SK-N-SH treated with all-trans-retinoic acid at 6 μM for 48 hours (cell line): ENCODE data around the gene ACAA1.

Experiments
- ATAC-seq: fragments of 200-7000 bp; cut with Tn5 transposase; 3 replicates; pipeline ENCODE4 v1.9.1; 2020; ENCODE audit warnings: mild to moderate bottlenecking, moderate library complexity
- ARNTL ChIP-seq: fragments of 450-650 bp; formaldehyde crosslinking; IDR thresholded peaks from 2 replicates; pipeline ENCODE4 v1.5.0; 2020; ENCODE audit warnings: low read depth, mild to moderate bottlenecking, moderate library complexity, borderline replicate concordance
- BACH2 ChIP-seq: fragments of 250-450 bp; sonication (Bioruptor Pico); IDR thresholded peaks from 2 replicates; pipeline ENCODE4 v1.9.0; 2021; ENCODE audit warnings: mild to moderate bottlenecking, borderline replicate concordance
- CSDC2 ChIP-seq: fragments of 250-450 bp; sonication (Bioruptor Pico); IDR thresholded peaks from 2 replicates; pipeline ENCODE4 v1.5.0; 2020; ENCODE audit warnings: mild to moderate bottlenecking, moderate library complexity
- ESRRG ChIP-seq: fragments of 250-450 bp; sonication (Bioruptor Pico); IDR thresholded peaks from 2 replicates; pipeline ENCODE4 v1.6.1; 2021; ENCODE audit warnings: mild to moderate bottlenecking
- GLIS3 ChIP-seq: fragments of 250-450 bp; sonication (Bioruptor Pico); IDR thresholded peaks from 2 replicates; pipeline ENCODE4 v1.5.0; 2020; ENCODE audit warnings: mild to moderate bottlenecking, moderate library complexity
- ISL1 ChIP-seq: fragments of 250-450 bp; sonication (Bioruptor Pico); IDR thresholded peaks from 2 replicates; pipeline ENCODE4 v2.1.2; 2022; ENCODE audit warnings: mild to moderate bottlenecking, moderate library complexity
- OSR1 ChIP-seq: fragments of 250-450 bp; sonication (Bioruptor Pico); IDR thresholded peaks from 2 replicates; pipeline ENCODE4 v1.8.0; 2022; ENCODE audit warnings: moderate library complexity, mild to moderate bottlenecking, inconsistent platforms
- PPARA ChIP-seq: fragments of 250-450 bp; sonication (Bioruptor Pico); IDR thresholded peaks from 2 replicates; pipeline ENCODE4 v1.5.0; 2020; ENCODE audit warnings: mild to moderate bottlenecking, borderline replicate concordance
- RARB ChIP-seq: fragments of 250-450 bp; sonication (Bioruptor Pico); IDR thresholded peaks from 2 replicates; pipeline ENCODE4 v1.8.0; 2021; ENCODE audit warnings: mild to moderate bottlenecking, moderate library complexity
- SNAI2 ChIP-seq: fragments of 250-450 bp; sonication (Bioruptor Pico); IDR thresholded peaks from 2 replicates; pipeline ENCODE4 v1.5.0; 2020; ENCODE audit warnings: mild to moderate bottlenecking, moderate library complexity
- TCF4 ChIP-seq: fragments of 250-450 bp; sonication (Bioruptor Pico); IDR thresholded peaks from 2 replicates; pipeline ENCODE4 v1.8.0; 2021; ENCODE audit warnings: mild to moderate bottlenecking, moderate library complexity, borderline replicate concordance
- TOX ChIP-seq: fragments of 250-450 bp; sonication (Bioruptor Pico); IDR thresholded peaks from 2 replicates; pipeline ENCODE4 v1.8.0; 2021; ENCODE audit warnings: mild to moderate bottlenecking, moderate library complexity, borderline replicate concordance
- ZC3H10 ChIP-seq: fragments of 250-450 bp; sonication (Bioruptor Pico); IDR thresholded peaks from 2 replicates; pipeline ENCODE4 v1.5.1; 2021; ENCODE audit warnings: mild to moderate bottlenecking, moderate library complexity
- ZFP3 ChIP-seq: fragments of 250-450 bp; sonication (Bioruptor Pico); IDR thresholded peaks from 2 replicates; pipeline ENCODE4 v1.5.0; 2020; ENCODE audit warnings: mild to moderate bottlenecking, moderate library complexity
- ZFP30 ChIP-seq: fragments of 450-650 bp; formaldehyde crosslinking; IDR thresholded peaks from 2 replicates; pipeline ENCODE4 v1.5.0; 2022; ENCODE audit warnings: mild to moderate bottlenecking, moderate library complexity
- ZNF565 ChIP-seq: fragments of 450-650 bp; formaldehyde crosslinking; conservative IDR thresholded peaks from 2 replicates; pipeline ENCODE4 v1.5.0; 2020; ENCODE audit warnings: low read depth, mild to moderate bottlenecking, moderate library complexity
- ZNF70 ChIP-seq: fragments of 450-650 bp; formaldehyde crosslinking; IDR thresholded peaks from 2 replicates; pipeline ENCODE4 v1.5.0; 2020; ENCODE audit warnings: mild to moderate bottlenecking, moderate library complexity
- ZNF8 ChIP-seq: fragments of 450-650 bp; formaldehyde crosslinking; IDR thresholded peaks from 2 replicates; pipeline ENCODE4 v1.5.0; 2020; ENCODE audit warnings: mild to moderate bottlenecking, moderate library complexity
- TF ChIP-seq, protein P1 (sequence below): fragments of 250-450 bp; sonication (Bioruptor Pico); IDR thresholded peaks from 2 replicates; pipeline ENCODE4 v1.5.1; 2020; ENCODE audit warnings: low read depth, mild to moderate bottlenecking, moderate library complexity
- TF ChIP-seq, protein P2 (sequence below): fragments of 250-450 bp; sonication (Bioruptor Pico); IDR thresholded peaks from 2 replicates; pipeline ENCODE4 v1.8.0; 2021; ENCODE audit warnings: low read depth, mild to moderate bottlenecking, moderate library complexity, borderline replicate concordance
- TF ChIP-seq, protein P3 (sequence below): fragments of 250-450 bp; sonication (Bioruptor Pico); IDR thresholded peaks from 2 replicates; pipeline ENCODE4 v1.8.0; 2020; ENCODE audit warnings: mild to moderate bottlenecking, moderate library complexity, borderline replicate concordance
- TF ChIP-seq, protein P4 (sequence below): fragments of 250-450 bp; sonication (Bioruptor Pico); IDR thresholded peaks from 2 replicates; pipeline ENCODE4 v1.5.0; 2020; ENCODE audit warnings: mild to moderate bottlenecking, moderate library complexity

Gene ACAA1

DNA sequence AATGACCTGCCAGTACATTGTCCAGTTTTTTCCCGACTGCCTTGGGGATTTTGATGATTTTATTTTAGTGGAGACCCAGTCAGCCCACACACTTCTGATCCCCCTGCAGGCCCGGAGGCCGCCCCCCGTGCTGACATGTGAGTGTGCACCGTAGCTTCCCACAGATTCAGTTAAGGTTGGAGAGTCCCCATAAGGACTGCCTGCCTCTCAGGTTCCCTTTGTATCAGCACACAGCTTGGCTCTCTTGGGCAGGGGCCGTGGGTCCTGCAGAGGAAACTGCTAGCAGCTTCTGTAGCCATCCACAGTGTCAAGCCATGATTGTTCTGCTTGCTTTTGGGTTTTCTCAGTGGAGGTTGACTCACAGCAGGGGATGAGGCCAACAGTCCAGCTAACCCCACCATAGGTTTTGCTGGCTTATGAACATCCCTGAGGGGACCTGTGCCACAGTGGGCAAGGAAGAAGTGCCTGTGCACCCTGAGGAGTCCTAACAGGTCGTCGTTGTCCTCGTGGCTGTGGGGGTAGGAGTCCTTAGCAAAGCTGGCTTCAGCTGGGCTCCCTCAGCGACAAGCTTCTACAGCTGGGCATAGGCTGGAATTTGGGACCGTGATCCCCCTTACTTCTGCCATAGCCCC is 51.5 kb downstream of the ACAA1 start:
- TF ChIP-seq ZFP30 (CRISPR knock-in tag) (no peak), ZC3H10 (CRISPR knock-in tag) (no peak), ESRRG (no peak), ZFP3 (CRISPR knock-in tag) (no peak), ARNTL (CRISPR knock-in tag) (no peak), ZNF70 (CRISPR knock-in tag) (no peak), CSDC2 (no peak), ZNF8 (CRISPR knock-in tag) (no peak), GLIS3 (CRISPR knock-in tag) (no peak), SNAI2 (no peak), ISL1 (CRISPR knock-in tag) (no peak), BACH2 (CRISPR knock-in tag) (no peak)
- TF ChIP-seq, protein P1, sequence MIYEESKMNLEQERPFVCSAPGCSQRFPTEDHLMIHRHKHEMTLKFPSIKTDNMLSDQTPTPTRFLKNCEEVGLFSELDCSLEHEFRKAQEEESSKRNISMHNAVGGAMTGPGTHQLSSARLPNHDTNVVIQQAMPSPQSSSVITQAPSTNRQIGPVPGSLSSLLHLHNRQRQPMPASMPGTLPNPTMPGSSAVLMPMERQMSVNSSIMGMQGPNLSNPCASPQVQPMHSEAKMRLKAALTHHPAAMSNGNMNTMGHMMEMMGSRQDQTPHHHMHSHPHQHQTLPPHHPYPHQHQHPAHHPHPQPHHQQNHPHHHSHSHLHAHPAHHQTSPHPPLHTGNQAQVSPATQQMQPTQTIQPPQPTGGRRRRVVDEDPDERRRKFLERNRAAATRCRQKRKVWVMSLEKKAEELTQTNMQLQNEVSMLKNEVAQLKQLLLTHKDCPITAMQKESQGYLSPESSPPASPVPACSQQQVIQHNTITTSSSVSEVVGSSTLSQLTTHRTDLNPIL (CRISPR knock-in tag): no peak
- TF ChIP-seq, protein P2, sequence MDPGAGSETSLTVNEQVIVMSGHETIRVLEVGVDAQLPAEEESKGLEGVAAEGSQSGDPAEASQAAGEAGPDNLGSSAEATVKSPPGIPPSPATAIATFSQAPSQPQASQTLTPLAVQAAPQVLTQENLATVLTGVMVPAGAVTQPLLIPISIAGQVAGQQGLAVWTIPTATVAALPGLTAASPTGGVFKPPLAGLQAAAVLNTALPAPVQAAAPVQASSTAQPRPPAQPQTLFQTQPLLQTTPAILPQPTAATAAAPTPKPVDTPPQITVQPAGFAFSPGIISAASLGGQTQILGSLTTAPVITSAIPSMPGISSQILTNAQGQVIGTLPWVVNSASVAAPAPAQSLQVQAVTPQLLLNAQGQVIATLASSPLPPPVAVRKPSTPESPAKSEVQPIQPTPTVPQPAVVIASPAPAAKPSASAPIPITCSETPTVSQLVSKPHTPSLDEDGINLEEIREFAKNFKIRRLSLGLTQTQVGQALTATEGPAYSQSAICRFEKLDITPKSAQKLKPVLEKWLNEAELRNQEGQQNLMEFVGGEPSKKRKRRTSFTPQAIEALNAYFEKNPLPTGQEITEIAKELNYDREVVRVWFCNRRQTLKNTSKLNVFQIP (CRISPR knock-in tag): no peak
- peak; percentile 48 for ATAC-seq

DNA sequence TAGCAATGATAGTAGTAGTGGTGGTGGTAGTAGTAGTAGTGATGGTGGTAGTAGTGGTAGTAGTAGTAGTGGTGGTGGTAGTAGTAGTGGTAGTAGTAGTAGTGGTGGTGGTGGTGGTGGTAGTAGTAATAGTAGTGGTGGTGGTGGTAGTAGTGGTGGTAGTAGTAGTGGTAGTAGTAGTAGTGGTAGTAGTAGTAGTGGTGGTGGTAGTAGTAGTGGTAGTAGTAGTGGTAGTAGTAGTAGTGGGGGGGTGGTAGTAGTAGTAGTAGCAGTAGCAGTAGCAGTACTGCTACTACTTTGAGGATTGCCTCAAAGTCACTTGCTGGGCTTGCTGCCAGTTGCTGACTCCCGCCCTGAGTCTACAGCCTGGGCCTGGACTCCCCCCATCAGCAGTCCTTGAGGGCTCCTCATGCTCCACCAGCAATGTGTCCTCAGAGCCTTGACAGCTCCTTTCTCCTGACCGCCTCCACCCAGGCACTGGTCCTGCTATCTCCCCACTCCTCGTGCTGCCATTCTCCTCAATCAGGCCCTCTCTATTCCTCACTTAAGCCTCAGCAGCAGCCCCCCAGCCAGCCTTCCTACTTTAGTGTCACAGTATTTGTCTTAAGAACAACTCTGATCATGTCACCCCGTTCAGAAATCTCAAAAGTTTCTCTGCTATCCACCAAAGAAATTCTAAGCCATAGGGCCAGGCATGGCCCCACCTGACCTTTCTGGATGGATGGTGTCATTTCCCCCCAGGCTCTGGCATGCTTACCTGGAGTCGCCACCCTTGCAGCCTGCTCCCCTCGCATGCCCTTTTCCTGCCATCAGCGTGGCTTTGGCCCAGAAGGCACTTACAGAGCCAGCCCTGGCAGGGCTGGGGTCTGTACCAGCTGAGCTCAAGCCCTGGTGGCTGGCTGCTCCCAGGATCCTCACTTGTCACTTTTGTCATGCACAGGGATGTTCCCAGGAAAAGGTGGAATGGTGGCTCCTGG is 52.3 kb downstream of the ACAA1 start:
- ATAC-seq: peak; percentile 70
- TF ChIP-seq ZNF8 (CRISPR knock-in tag) (no peak), TCF4 (no peak), ZNF565 (CRISPR knock-in tag) (no peak), CSDC2 (no peak), ZC3H10 (CRISPR knock-in tag) (no peak), TOX (CRISPR knock-in tag) (no peak), ZFP30 (CRISPR knock-in tag) (no peak), BACH2 (CRISPR knock-in tag) (no peak), ARNTL (CRISPR knock-in tag) (no peak), ISL1 (CRISPR knock-in tag) (no peak), RARB (CRISPR knock-in tag) (no peak), ESRRG (no peak)
- TF ChIP-seq, protein P3, sequence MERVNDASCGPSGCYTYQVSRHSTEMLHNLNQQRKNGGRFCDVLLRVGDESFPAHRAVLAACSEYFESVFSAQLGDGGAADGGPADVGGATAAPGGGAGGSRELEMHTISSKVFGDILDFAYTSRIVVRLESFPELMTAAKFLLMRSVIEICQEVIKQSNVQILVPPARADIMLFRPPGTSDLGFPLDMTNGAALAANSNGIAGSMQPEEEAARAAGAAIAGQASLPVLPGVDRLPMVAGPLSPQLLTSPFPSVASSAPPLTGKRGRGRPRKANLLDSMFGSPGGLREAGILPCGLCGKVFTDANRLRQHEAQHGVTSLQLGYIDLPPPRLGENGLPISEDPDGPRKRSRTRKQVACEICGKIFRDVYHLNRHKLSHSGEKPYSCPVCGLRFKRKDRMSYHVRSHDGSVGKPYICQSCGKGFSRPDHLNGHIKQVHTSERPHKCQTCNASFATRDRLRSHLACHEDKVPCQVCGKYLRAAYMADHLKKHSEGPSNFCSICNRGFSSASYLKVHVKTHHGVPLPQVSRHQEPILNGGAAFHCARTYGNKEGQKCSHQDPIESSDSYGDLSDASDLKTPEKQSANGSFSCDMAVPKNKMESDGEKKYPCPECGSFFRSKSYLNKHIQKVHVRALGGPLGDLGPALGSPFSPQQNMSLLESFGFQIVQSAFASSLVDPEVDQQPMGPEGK: no peak
- TF ChIP-seq, protein P4, sequence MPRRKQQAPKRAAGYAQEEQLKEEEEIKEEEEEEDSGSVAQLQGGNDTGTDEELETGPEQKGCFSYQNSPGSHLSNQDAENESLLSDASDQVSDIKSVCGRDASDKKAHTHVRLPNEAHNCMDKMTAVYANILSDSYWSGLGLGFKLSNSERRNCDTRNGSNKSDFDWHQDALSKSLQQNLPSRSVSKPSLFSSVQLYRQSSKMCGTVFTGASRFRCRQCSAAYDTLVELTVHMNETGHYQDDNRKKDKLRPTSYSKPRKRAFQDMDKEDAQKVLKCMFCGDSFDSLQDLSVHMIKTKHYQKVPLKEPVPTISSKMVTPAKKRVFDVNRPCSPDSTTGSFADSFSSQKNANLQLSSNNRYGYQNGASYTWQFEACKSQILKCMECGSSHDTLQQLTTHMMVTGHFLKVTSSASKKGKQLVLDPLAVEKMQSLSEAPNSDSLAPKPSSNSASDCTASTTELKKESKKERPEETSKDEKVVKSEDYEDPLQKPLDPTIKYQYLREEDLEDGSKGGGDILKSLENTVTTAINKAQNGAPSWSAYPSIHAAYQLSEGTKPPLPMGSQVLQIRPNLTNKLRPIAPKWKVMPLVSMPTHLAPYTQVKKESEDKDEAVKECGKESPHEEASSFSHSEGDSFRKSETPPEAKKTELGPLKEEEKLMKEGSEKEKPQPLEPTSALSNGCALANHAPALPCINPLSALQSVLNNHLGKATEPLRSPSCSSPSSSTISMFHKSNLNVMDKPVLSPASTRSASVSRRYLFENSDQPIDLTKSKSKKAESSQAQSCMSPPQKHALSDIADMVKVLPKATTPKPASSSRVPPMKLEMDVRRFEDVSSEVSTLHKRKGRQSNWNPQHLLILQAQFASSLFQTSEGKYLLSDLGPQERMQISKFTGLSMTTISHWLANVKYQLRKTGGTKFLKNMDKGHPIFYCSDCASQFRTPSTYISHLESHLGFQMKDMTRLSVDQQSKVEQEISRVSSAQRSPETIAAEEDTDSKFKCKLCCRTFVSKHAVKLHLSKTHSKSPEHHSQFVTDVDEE (CRISPR knock-in tag): no peak

DNA sequence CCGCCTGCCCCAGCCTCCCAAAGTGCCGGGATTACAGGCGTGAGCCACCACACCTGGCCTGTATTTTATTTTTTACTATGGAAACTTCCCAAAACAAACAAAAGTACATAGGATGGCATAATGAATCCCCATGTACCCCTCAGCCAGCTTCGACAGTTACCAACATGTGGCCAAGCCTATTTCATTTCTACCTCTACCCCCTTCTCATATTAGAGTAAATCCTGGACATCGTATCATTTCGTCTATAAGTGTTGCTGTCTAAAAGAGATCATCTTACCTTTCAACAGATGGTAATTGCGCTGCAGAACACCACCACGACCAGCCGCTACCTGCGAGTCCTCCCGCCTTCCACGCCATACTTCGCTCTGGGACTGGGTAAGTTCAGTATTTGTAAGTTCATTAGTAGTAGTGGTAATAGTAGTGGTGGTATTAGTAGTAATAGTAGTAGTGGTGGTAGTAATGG is 53.0 kb downstream of the ACAA1 start:
- no peak for ATAC-seq

More for the DNA sequence above, 53.0 kb downstream of the ACAA1 start:
- TF ChIP-seq ZFP30 (CRISPR knock-in tag): no peak
- TF ChIP-seq PPARA: no peak
- TF ChIP-seq ESRRG: no peak
- no peak for TF ChIP-seq SNAI2
- TF ChIP-seq ARNTL (CRISPR knock-in tag): no peak
- no peak for TF ChIP-seq ZNF8 (CRISPR knock-in tag)
- no peak for TF ChIP-seq GLIS3 (CRISPR knock-in tag)
- no peak for TF ChIP-seq OSR1
- no peak for TF ChIP-seq ZNF70 (CRISPR knock-in tag)
- TF ChIP-seq ISL1 (CRISPR knock-in tag): no peak
- TF ChIP-seq BACH2 (CRISPR knock-in tag): no peak
- TF ChIP-seq, protein P4 (CRISPR knock-in tag): no peak
- TF ChIP-seq, protein P3: no peak
- TF ChIP-seq RARB (CRISPR knock-in tag): no peak
